Transverse colon (tissue), 4 donors: ENCODE data around the gene DDX50. TPM values are rescaled to one million over a fixed set of nuclear protein-coding genes. Genes with fewer than 3 reads are reported as not detected.
"Not testable (repeated sequence)": the region's sequence is repeated elsewhere in the genome, so short reads cannot be mapped to it uniquely, and the experiment has no call there.

Experiments used
- DNase-seq: peaks from one replicate; pipeline ENCODE4 v3.0.0-alpha.2; 2019
- H3K27ac ChIP-seq, 4 donors: fragments of 200-600 bp; sonication (generic); 2 replicates each; pipeline ENCODE4 v1.5.1; 2016 to 2018; ENCODE audit warnings: inconsistent platforms in 4 of 4
- H3K27me3 ChIP-seq: fragments of 200-600 bp; sonication (generic); 2 replicates; pipeline ENCODE4 v1.5.1; 2017; ENCODE audit warnings: inconsistent platforms
- H3K36me3 ChIP-seq, 4 donors: fragments of 200-600 bp; sonication (generic); 2 replicates each; pipeline ENCODE4 v1.5.1; 2017 to 2019; ENCODE audit warnings: inconsistent platforms in 4 of 4
- H3K4me1 ChIP-seq, 4 donors: fragments of 200-600 bp; sonication (generic); 2 replicates each; pipeline ENCODE4 v1.5.1; 2017 to 2020; ENCODE audit warnings: inconsistent platforms in 4 of 4
- H3K4me3 ChIP-seq, 4 donors: fragments of 200-600 bp; sonication (generic); 1 replicate in 1 of 4; 2 replicates in 3 of 4; pipeline versions ENCODE4 v1.5.1 to v1.6.1; 2017 to 2019; ENCODE audit warnings: inconsistent platforms in 4 of 4
- H3K9me3 ChIP-seq, 2 donors: fragments of 200-600 bp; sonication (generic); 2 replicates each; pipeline ENCODE4 v1.5.1; 2017 to 2019; ENCODE audit warnings: inconsistent platforms in 2 of 2
- EP300 ChIP-seq: sonication (generic); formaldehyde crosslinking; IDR thresholded peaks from one replicate; pipeline ENCODE4 v1.6.1; 2017; ENCODE audit warnings: antibody characterized with exemption, low read depth
- POLR2A ChIP-seq: fragments of 450-650 bp; IDR thresholded peaks from one replicate; pipeline ENCODE4 v1.6.1; 2016; ENCODE audit warnings: antibody characterized with exemption, mild to moderate bottlenecking, moderate library complexity
- POLR2AphosphoS5 ChIP-seq, 3 donors: sonication (generic); formaldehyde crosslinking; IDR thresholded peaks; one replicate each; pipeline ENCODE4 v1.6.1; 2016; ENCODE audit warnings: antibody characterized with exemption in 3 of 3
- WGBS, 2 donors: methylation state at CpG; one replicate each; pipeline ENCODE4 v1.1.5; 2018; ENCODE audit warnings: low coverage in 1 of 2; 5-methylcytosine and 5-hydroxymethylcytosine counted together
- in situ Hi-C, 4 donors: fragments of 200-750 bp; cut with MboI; loops; one replicate each; pipeline versions ENCODE4 v1.15.0 to v1.15.1; 2017; ENCODE audit warnings: low sequenced_read_pairs in 3 of 4, low pct_ligation_motif_present in 1 of 4, low pct_unique_long_range_greater_than_20kb in 1 of 4
- intact Hi-C: fragments of 100-400 bp; cut with DNase I; formaldehyde crosslinking; loops from one replicate; pipeline ENCODE4 v1.15.1; 2023; ENCODE audit warnings: low total_unique reads
- total RNA-seq, 4 donors: library from RNA; depleted of rRNA; stranded (reverse); fragments of >200 nt; gene quantifications; one replicate each; pipeline ENCODE4 v1.1.0, GENCODE V29; 2016
- TF ChIP-seq, protein P1 (sequence below), 5 experiments: fragments of 200-600 bp in 3 of 5; fragments of 450-650 bp in 2 of 5; sonication (generic) in 3 of 5; IDR thresholded peaks; 1 replicate in 2 of 5; 2 replicates in 3 of 5; pipeline ENCODE4 v1.5.1; 2016 to 2017; ENCODE audit warnings: antibody characterized with exemption in 5 of 5, inconsistent platforms in 3 of 5, mild to moderate bottlenecking in 2 of 5, moderate library complexity in 1 of 5

Gene DDX50
- total RNA-seq, 4 donors from 2014 or later: 8.2 to 42.0 (median 23.2) TPM

DNA sequence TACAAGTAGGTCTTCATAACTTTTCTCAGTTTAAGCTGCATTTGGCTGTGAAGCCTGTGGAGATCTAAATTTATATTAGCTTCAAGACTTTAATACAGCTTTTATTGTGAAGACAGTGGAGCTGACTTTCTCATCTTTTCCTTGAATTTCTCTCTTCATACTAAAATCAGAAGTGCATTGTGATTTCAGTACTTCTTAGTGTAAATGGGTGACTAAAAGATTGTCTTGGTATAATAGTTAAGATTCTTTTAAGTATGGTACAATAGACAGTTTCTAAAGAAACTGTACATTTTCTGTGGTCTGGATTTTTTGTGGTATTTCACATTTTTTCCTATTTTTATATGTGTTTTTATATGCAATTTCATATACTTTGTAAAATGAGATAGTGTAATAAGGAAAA lies 33.9 kb downstream of the DDX50 start:
- H3K4me3 ChIP-seq: no peak overlapping the region
- intact Hi-C loops: no loop called here
- H3K9me3 ChIP-seq: no peaks in the 10 kb centered on the region
- H3K27ac ChIP-seq: no peak overlapping the region
- DNase-seq: no peak
- in situ Hi-C loops: no loop called here
- no peaks in the 10 kb centered on the region for H3K4me1 ChIP-seq
- no peak for TF ChIP-seq EP300
- no peak for TF ChIP-seq POLR2A
- no peak for TF ChIP-seq POLR2AphosphoS5 (IDR thresholded peaks at IDR 0.05)
- TF ChIP-seq, protein P1, sequence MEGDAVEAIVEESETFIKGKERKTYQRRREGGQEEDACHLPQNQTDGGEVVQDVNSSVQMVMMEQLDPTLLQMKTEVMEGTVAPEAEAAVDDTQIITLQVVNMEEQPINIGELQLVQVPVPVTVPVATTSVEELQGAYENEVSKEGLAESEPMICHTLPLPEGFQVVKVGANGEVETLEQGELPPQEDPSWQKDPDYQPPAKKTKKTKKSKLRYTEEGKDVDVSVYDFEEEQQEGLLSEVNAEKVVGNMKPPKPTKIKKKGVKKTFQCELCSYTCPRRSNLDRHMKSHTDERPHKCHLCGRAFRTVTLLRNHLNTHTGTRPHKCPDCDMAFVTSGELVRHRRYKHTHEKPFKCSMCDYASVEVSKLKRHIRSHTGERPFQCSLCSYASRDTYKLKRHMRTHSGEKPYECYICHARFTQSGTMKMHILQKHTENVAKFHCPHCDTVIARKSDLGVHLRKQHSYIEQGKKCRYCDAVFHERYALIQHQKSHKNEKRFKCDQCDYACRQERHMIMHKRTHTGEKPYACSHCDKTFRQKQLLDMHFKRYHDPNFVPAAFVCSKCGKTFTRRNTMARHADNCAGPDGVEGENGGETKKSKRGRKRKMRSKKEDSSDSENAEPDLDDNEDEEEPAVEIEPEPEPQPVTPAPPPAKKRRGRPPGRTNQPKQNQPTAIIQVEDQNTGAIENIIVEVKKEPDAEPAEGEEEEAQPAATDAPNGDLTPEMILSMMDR (IDR thresholded peaks at IDR 0.05): no peak
- no peaks in the 10 kb centered on the region for H3K27me3 ChIP-seq
- H3K36me3 ChIP-seq: peaks cover 0 to 38% (median 17%) of the 10 kb centered on the region in 4 donors

DNA sequence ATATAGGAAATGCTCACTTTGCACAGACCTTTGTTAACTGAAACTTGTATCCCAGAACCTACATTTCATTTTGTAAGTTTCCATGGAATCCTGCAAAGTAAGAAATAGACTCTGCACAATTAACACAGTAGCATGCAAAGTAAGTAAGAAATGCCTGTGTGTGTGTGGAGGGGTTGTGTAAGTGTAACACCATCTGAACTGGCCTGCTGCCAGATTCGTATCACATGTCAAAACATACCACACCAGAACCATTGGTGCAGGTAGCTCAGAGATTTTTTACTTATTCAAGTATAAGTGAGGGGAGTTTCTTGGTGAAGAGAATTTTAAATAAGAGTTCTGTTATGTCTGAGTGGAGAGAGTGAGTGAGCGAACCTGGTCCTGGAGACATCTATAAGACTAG lies 37.0 kb downstream of the DDX50 start:
- Histone ChIP-seq H3K27me3 (no peaks in the 10 kb centered on the region), H3K36me3 (peaks cover 0 to 64% (median 17%) of the 10 kb centered on the region in 4 donors), H3K9me3 (no peaks in the 10 kb centered on the region), H3K27ac (no peak overlapping the region), H3K4me1 (no peaks in the 10 kb centered on the region), H3K4me3 (no peak overlapping the region)
- intact Hi-C loops: no loop called here
- WGBS, 2 donors: 64 to 70% methylated on average over 2 of the region's 2 CpGs
- TF ChIP-seq, protein P1 (IDR thresholded peaks at IDR 0.05): no peak
- TF ChIP-seq EP300 (no peak), POLR2A (no peak), POLR2AphosphoS5 (IDR thresholded peaks at IDR 0.05) (no peak)
- DNase-seq: no peak
- in situ Hi-C loops: no loop called here

DNA sequence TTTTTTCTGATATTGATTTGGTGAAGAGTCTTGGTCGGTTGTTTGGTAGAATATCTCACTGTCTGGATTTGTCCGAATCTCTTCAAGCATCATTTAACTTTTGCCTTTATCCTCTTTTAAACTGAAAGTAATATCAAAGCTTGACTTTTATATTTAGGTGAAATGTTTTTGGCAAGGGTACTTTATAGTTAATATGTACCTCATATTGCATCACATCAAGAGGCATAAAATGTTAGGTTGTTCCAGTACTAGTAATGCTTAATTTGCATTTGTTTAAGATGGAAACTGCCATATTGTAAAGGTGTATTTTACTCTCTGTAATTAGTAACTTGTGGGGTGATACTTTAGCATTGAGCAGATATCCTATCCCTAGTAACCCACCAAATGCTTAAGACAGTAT lies 37.8 kb downstream of the DDX50 start:
- Histone ChIP-seq H3K4me1 (no peaks in the 10 kb centered on the region), H3K4me3 (no peak overlapping the region), H3K36me3 (peaks cover 0 to 70% (median 20%) of the 10 kb centered on the region in 4 donors), H3K27ac (no peak overlapping the region), H3K27me3 (no peaks in the 10 kb centered on the region), H3K9me3 (no peaks in the 10 kb centered on the region)
- in situ Hi-C loops (no loop called here), intact Hi-C loops (no loop called here)
- TF ChIP-seq EP300 (no peak), POLR2AphosphoS5 (IDR thresholded peaks at IDR 0.05) (no peak), POLR2A (no peak)
- TF ChIP-seq, protein P1 (IDR thresholded peaks at IDR 0.05): no peak
- DNase-seq: no peak
- 86 to 89% methylated on average over 2 of the region's 2 CpGs for WGBS, 2 donors

DNA sequence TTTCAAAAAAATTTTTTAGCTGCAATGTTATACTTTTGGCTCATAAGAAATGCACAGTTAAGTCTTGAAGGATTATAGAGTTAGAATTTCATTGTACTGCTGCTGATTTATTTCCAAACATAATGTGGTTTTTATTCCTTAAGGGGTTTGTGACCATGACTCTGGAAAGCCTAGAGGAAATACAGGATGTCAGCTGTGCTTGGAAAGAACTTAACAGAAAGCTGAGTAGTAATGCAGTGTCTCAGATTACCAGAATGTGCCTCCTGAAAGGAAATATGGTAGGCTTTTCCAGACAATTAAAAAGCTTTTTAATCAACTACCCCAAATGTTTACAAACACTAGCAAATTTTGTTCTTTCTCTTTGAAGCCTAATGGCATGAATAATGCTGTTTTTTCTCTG lies 39.8 kb downstream of the DDX50 start:
- H3K27me3 ChIP-seq, in situ Hi-C loops, H3K9me3 ChIP-seq, intact Hi-C loops, H3K27ac ChIP-seq, H3K4me1 ChIP-seq, DNase-seq, H3K4me3 ChIP-seq: not testable (repeated sequence)
- peaks cover 0 to 58% (median 22%) of the 10 kb centered on the region in 4 donors for H3K36me3 ChIP-seq

DNA sequence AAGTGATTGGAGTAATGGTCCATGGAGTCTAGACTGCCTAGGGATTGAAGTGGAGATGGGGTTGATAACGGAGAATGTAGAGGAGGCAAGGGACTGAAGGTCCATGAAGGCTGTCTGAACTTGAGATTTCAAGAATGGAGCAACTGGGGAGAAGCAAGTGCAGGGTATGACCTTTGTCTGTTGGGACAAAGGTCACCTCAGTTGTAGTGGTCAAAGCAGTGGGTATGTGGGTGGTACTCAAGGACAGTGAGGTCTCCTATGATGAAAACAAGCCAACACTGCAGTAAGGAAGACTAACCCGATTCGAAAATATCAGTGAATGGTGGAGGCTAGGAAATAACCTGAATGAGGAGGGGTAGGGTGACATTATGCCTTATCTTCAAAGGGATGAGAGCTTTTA lies 49.5 kb downstream of the DDX50 start:
- Histone ChIP-seq H3K36me3 (peaks cover 0 to 31% (median 15%) of the 10 kb centered on the region in 4 donors), H3K4me3 (no peak overlapping the region), H3K27ac (no peak overlapping the region), H3K27me3 (no peaks in the 10 kb centered on the region), H3K4me1 (peaks cover 5 to 8% (median 6%) of the 10 kb centered on the region in 4 donors), H3K9me3 (no peaks in the 10 kb centered on the region)
- intact Hi-C loops: no loop called here
- WGBS, 2 donors: 83 to 99% methylated on average over 1 to 3 of the region's 3 CpGs
- TF ChIP-seq POLR2A: no peak
- TF ChIP-seq, protein P1 (IDR thresholded peaks at IDR 0.05): no peak
- TF ChIP-seq POLR2AphosphoS5 (IDR thresholded peaks at IDR 0.05): no peak
- TF ChIP-seq EP300: no peak
- in situ Hi-C loops: no loop called here
- no peak for DNase-seq
